CD14-positive monocyte (primary cell): Measurements from ENCODE around the gene GAS2L2. TPM values are rescaled to one million over a fixed set of nuclear protein-coding genes. Genes with fewer than 3 reads are reported as not detected.

Experiments
- DNase-seq, 3 donors: peaks; one replicate each; pipeline ENCODE4 v3.0.0-alpha.2; 2011 to 2022
- H2AFZ ChIP-seq: 2 replicates; pipeline ENCODE4 v1.6.0; 2012; ENCODE audit warnings: mild to moderate bottlenecking, low read depth, low read length, inconsistent platforms; ENCODE audit not compliant: insufficient read depth, poor library complexity, severe bottlenecking
- H3K27ac ChIP-seq, 2 donors: 1 replicate in 1 of 2; 2 replicates in 1 of 2; pipeline ENCODE4 v1.5.1; 2012 to 2013; ENCODE audit warnings: low read length in 2 of 2, control low read depth in 1 of 2, inconsistent platforms in 1 of 2, low read depth in 1 of 2, mild to moderate bottlenecking in 1 of 2
- H3K27me3 ChIP-seq, 2 donors: one replicate each; pipeline versions ENCODE4 v1.6.0 to v1.6.1; 2011 to 2013; ENCODE audit warnings: low read length in 2 of 2; ENCODE audit not compliant: control insufficient read depth in 2 of 2, insufficient read depth in 2 of 2
- H3K36me3 ChIP-seq, 2 donors: replicated peaks in 1 of 2; 1 replicate in 1 of 2; 2 replicates in 1 of 2; pipeline versions ENCODE4 v1.5.1 to v1.6.1; 2012 to 2013; ENCODE audit warnings: low read length in 2 of 2, control low read depth in 1 of 2, inconsistent platforms in 1 of 2, mild to moderate bottlenecking in 1 of 2; ENCODE audit not compliant: insufficient read depth in 2 of 2, control insufficient read depth in 1 of 2
- H3K4me1 ChIP-seq, 2 donors: 1 replicate in 1 of 2; 2 replicates in 1 of 2; pipeline versions ENCODE4 v1.5.1 to v1.6.1; 2012 to 2013; ENCODE audit warnings: low read length in 2 of 2, control low read depth in 1 of 2, inconsistent platforms in 1 of 2, mild to moderate bottlenecking in 1 of 2, moderate library complexity in 1 of 2; ENCODE audit not compliant: insufficient read depth in 2 of 2, control insufficient read depth in 1 of 2
- H3K4me2 ChIP-seq: replicated peaks from 2 replicates; pipeline ENCODE3; 2012; ENCODE audit warnings: low read length, moderate library complexity, mild to moderate bottlenecking; ENCODE audit not compliant: poor library complexity, severe bottlenecking; ENCODE audit errors: extremely low read depth
- H3K4me3 ChIP-seq, 3 experiments: fragments of 200-600 bp in 1 of 3; sonication (generic) in 1 of 3; replicated peaks in 1 of 3; 1 replicate in 2 of 3; 2 replicates in 1 of 3; pipeline ENCODE4 v1.5.1; 2011 to 2013; ENCODE audit warnings: low read length in 3 of 3, mild to moderate bottlenecking in 3 of 3, control low read depth in 2 of 3, low read depth in 2 of 3, inconsistent platforms in 1 of 3, moderate library complexity in 1 of 3
- H3K79me2 ChIP-seq: 2 replicates; pipeline ENCODE4 v1.6.0; 2012; ENCODE audit warnings: mild to moderate bottlenecking, control low read depth, inconsistent platforms, low read length, moderate library complexity; ENCODE audit not compliant: insufficient read depth
- H3K9ac ChIP-seq: 2 replicates; pipeline ENCODE4 v1.6.0; 2017; ENCODE audit warnings: low read length, mild to moderate bottlenecking; ENCODE audit not compliant: insufficient read depth, poor library complexity, severe bottlenecking
- H3K9me3 ChIP-seq, 2 donors: replicated peaks in 1 of 2; 1 replicate in 1 of 2; 2 replicates in 1 of 2; pipeline versions ENCODE4 v1.5.1 to v1.6.1; 2012 to 2013; ENCODE audit warnings: low read length in 2 of 2, control low read depth in 1 of 2; ENCODE audit not compliant: control insufficient read depth in 1 of 2, insufficient read depth in 1 of 2
- H4K20me1 ChIP-seq: 2 replicates; pipeline ENCODE4 v1.6.0; 2012; ENCODE audit warnings: mild to moderate bottlenecking, low read length, control low read depth, moderate library complexity; ENCODE audit not compliant: insufficient read depth
- H3K27ac Mint-ChIP-seq, 7 donors: one replicate each; pipeline ENCODE4 v1.8.0; 2020; ENCODE audit warnings: mild to moderate bottlenecking in 7 of 7, mixed read lengths in 7 of 7, moderate library complexity in 6 of 7, inconsistent platforms in 2 of 7
- H3K27me3 Mint-ChIP-seq, 3 donors: one replicate each; pipeline ENCODE4 v1.8.0; 2021 to 2022; ENCODE audit warnings: low read depth in 3 of 3, mild to moderate bottlenecking in 3 of 3, mixed read lengths in 3 of 3, moderate library complexity in 3 of 3, inconsistent platforms in 1 of 3
- H3K36me3 Mint-ChIP-seq, 2 donors: one replicate each; pipeline ENCODE4 v1.8.0; 2020; ENCODE audit warnings: mixed read lengths in 2 of 2, inconsistent platforms in 1 of 2, mild to moderate bottlenecking in 1 of 2
- H3K4me1 Mint-ChIP-seq: one replicate; pipeline ENCODE4 v1.8.0; 2020; ENCODE audit warnings: mild to moderate bottlenecking, mixed read lengths
- H3K4me3 Mint-ChIP-seq, 2 donors: one replicate each; pipeline ENCODE4 v1.8.0; 2020; ENCODE audit warnings: mild to moderate bottlenecking in 2 of 2, mixed read lengths in 2 of 2, moderate library complexity in 1 of 2
- H3K9me3 Mint-ChIP-seq, 7 donors: one replicate each; pipeline ENCODE4 v1.8.0; 2020 to 2022; ENCODE audit warnings: mixed read lengths in 7 of 7, mild to moderate bottlenecking in 6 of 7, moderate library complexity in 6 of 7, inconsistent platforms in 2 of 7
- WGBS: methylation state at CpG from one replicate; pipeline ENCODE4 v1.1.5; 2013; ENCODE audit warnings: missing lambda C conversion rate; ENCODE audit not compliant: insufficient coverage; 5-methylcytosine and 5-hydroxymethylcytosine counted together
- intact Hi-C, 2 donors: fragments of 100-400 bp; cut with micrococcal nuclease; formaldehyde crosslinking; loops; one replicate each; pipeline versions ENCODE4 v1.15.0 to v1.15.1; 2023
- polyA plus RNA-seq, 3 donors: library from polyadenylated mRNA; depleted of rRNA in 1 of 3; unstranded in 2 of 3; stranded (reverse) in 1 of 3; fragments of 300-500 nt in 2 of 3; fragments of >200 nt in 1 of 3; fragmentation: Illumina TruSeq in 2 of 3; gene quantifications; 1 replicate in 2 of 3; 2 replicates in 1 of 3; pipeline ENCODE4 v1.2.3, GENCODE V29; 2012 to 2021
- TF ChIP-seq, protein P1 (sequence below): fragments of 200-600 bp; IDR thresholded peaks from one replicate; pipeline ENCODE4 v1.8.0; 2022; ENCODE audit warnings: antibody characterized with exemption, mild to moderate bottlenecking

GAS2L2 gene
- polyA plus RNA-seq, 3 donors: not detected

GRCh38 chr17:35760587-35760986 lies 7.5 kb upstream of the GAS2L2 start, which contains the start of gene C17orf50:
Gene C17orf50 (plus strand): TSS chr17:35760887. CDS start chr17:35760942, 55 bp downstream.
- Histone ChIP-seq H3K27ac (no peak within 1 kb of the TSS), H3K27me3 (peaks cover 3 to 13% of the 10 kb centered on the region in 2 donors), H4K20me1 (no peaks in the 10 kb centered on the region), H3K4me3 (no peak within 1 kb of the TSS), H3K4me1 (peaks cover 9 to 13% of the 10 kb centered on the region in 2 donors), H3K4me2 (no peak within 1 kb of the TSS), H3K36me3 (no peaks in the 10 kb centered on the region), H3K9me3 (no peaks in the 10 kb centered on the region), H3K79me2 (no peaks in the 10 kb centered on the region), H2AFZ (no peak within 1 kb of the TSS), H3K9ac (no peak within 1 kb of the TSS)
- no CpG with 5 or more reads among the region's 1 CpG for WGBS
- TF ChIP-seq, protein P1, sequence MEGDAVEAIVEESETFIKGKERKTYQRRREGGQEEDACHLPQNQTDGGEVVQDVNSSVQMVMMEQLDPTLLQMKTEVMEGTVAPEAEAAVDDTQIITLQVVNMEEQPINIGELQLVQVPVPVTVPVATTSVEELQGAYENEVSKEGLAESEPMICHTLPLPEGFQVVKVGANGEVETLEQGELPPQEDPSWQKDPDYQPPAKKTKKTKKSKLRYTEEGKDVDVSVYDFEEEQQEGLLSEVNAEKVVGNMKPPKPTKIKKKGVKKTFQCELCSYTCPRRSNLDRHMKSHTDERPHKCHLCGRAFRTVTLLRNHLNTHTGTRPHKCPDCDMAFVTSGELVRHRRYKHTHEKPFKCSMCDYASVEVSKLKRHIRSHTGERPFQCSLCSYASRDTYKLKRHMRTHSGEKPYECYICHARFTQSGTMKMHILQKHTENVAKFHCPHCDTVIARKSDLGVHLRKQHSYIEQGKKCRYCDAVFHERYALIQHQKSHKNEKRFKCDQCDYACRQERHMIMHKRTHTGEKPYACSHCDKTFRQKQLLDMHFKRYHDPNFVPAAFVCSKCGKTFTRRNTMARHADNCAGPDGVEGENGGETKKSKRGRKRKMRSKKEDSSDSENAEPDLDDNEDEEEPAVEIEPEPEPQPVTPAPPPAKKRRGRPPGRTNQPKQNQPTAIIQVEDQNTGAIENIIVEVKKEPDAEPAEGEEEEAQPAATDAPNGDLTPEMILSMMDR: no peak
- intact Hi-C loops: no loop called here
- Mint-ChIP-seq H3K27me3 (peaks cover 17 to 25% (median 24%) of the 10 kb centered on the region in 3 donors), H3K9me3 (peaks cover 0 to 7% (median 2%) of the 10 kb centered on the region in 7 donors), H3K4me3 (no peak within 1 kb of the TSS), H3K4me1 (peaks cover 14% of the 10 kb centered on the region), H3K27ac (no peak within 1 kb of the TSS), H3K36me3 (no peaks in the 10 kb centered on the region)
- DNase-seq: no peak

GRCh38 chr17:35757243-35757642 lies 4.2 kb upstream of the GAS2L2 start:
- Histone ChIP-seq H2AFZ (no peak overlapping the region), H3K79me2 (no peaks in the 10 kb centered on the region), H3K27ac (no peak overlapping the region), H3K9ac (no peak overlapping the region), H3K4me2 (no peak overlapping the region), H3K4me1 (no peaks in the 10 kb centered on the region), H3K36me3 (no peaks in the 10 kb centered on the region), H3K9me3 (no peaks in the 10 kb centered on the region), H4K20me1 (no peaks in the 10 kb centered on the region), H3K27me3 (peaks cover 0 to 4% of the 10 kb centered on the region in 2 donors), H3K4me3 (no peak overlapping the region)
- Mint-ChIP-seq H3K4me3 (no peak overlapping the region), H3K27me3 (peaks cover 10 to 25% (median 11%) of the 10 kb centered on the region in 3 donors), H3K27ac (no peak overlapping the region), H3K36me3 (no peaks in the 10 kb centered on the region), H3K4me1 (peaks cover 12% of the 10 kb centered on the region), H3K9me3 (peaks cover 0 to 5% (median 0%) of the 10 kb centered on the region in 7 donors)
- intact Hi-C loops: no loop called here
- DNase-seq: no peak
- TF ChIP-seq, protein P1: no peak
